GM10266 (cell line): ENCODE data around the gene PTPA.
"Not testable (repeated sequence)": the region's sequence is repeated elsewhere in the genome, so short reads cannot be mapped to it uniquely, and the experiment has no call there.

Experiments
- DNase-seq: peaks from one replicate; pipeline ENCODE4 v3.0.0; 2012; ENCODE audit errors: extremely low spot score
- TF ChIP-seq, protein P1 (sequence below): IDR thresholded peaks from 2 replicates; pipeline ENCODE4 v1.5.1; 2012; ENCODE audit warnings: mild to moderate bottlenecking, low read depth; ENCODE audit not compliant: control insufficient read depth, insufficient read depth; ENCODE audit errors: missing control alignments

PTPA gene

GRCh38 chr9:129121483-129121882 lies 10.3 kb downstream of the PTPA start:
- no peak for DNase-seq
- TF ChIP-seq, protein P1, sequence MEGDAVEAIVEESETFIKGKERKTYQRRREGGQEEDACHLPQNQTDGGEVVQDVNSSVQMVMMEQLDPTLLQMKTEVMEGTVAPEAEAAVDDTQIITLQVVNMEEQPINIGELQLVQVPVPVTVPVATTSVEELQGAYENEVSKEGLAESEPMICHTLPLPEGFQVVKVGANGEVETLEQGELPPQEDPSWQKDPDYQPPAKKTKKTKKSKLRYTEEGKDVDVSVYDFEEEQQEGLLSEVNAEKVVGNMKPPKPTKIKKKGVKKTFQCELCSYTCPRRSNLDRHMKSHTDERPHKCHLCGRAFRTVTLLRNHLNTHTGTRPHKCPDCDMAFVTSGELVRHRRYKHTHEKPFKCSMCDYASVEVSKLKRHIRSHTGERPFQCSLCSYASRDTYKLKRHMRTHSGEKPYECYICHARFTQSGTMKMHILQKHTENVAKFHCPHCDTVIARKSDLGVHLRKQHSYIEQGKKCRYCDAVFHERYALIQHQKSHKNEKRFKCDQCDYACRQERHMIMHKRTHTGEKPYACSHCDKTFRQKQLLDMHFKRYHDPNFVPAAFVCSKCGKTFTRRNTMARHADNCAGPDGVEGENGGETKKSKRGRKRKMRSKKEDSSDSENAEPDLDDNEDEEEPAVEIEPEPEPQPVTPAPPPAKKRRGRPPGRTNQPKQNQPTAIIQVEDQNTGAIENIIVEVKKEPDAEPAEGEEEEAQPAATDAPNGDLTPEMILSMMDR: no peak

- DNase-seq: no peak
- TF ChIP-seq, protein P1: no peak
Observed at GRCh38 chr9:129122133-129122532, 10.9 kb downstream of the PTPA start.

DNA sequence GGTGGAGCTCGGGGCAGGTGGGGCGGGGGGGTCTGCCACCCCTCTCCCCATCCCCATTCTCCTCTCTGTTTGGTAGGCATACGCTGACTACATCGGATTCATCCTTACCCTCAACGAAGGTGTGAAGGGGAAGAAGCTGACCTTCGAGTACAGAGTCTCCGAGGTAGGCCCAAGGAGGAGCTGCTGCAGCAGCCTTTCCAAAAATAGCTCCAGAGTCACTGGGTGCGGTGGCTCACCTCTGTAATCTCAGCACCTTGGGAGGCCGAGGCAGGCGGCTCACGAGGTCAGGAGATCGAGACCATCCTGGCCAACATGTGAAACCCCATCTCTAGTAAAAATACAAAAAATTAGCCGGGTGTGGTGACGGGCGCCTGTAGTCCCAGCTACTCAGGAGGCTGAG lies 11.8 kb downstream of the PTPA start:
- DNase-seq: not testable (repeated sequence)

- TF ChIP-seq, protein P1: no peak
- no peak for DNase-seq
Observed at GRCh38 chr9:129124506-129125069, 13.4 kb downstream of the PTPA start.

DNA sequence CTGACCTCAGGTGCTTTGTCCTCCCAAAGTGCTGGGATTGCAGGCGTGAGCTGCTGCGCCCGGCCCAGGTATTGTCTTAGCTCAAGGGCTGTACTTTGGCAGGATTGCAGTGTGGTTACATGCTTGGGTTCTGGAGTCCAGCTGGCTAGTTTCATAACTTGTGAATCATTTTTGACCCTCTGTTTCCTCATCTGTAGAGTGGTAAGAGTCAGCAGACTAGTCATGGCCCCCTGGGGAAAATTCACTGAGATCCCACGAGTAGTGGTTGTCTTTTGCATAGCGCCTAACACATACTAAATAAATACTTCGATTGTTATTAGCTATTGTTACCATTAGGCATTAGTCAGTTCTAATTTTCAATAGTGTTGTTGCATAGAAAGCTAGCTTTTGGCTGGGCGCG lies 14.3 kb downstream of the PTPA start:
- TF ChIP-seq, protein P1: no peak
- DNase-seq: no peak

GRCh38 chr9:129126749-129127618 lies 15.8 kb downstream of the PTPA start:
- TF ChIP-seq, protein P1: no peak
- DNase-seq: no peak

DNA sequence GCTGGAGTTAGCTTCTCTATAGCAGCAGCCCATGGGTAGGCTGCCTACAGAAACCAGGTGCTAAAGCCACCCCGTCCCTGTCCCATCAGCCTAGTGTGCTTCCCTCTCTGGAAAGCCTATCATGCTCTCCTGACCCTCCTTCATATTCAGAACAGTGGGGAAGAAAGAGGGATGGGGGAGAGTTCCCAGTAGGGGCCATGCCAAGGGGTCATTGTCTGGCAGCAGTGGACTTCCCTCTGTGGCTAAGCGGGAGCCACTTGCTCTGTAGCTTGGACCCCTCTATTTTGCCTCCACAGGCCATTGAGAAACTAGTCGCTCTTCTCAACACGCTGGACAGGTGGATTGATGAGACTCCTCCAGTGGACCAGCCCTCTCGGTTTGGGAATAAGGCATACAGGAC lies 17.5 kb downstream of the PTPA start:
- TF ChIP-seq, protein P1: no peak
- no peak for DNase-seq

- not testable (repeated sequence) for DNase-seq
Observed at GRCh38 chr9:129130271-129130670, 19.1 kb downstream of the PTPA start.
